ENCODE data around the gene NISCH.

NISCH gene

DNA sequence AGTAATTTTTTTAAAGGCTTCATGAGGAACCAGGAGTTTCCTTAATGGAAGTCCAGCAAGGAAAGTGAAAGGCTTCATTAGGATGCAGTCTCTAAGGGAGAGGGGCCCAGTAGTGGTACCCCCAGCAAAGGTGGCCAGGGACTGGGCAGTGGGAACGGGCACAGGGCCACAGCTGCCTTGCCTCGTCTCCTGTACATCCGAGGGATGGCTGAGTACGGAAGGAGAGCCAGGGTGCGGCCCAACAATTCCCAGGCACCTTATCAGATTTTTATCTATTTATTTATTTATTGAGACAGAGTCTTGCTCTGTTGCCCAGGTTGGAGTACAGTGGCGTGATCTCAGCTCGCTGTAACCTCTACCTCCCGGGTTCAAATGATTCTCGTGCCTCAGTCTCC is 25.0 kb upstream of the NISCH start:
- TF ChIP-seq CTCF (IDR thresholded peaks at IDR 0.05; ENCODE audit: control insufficient read depth, insufficient read depth, low read depth, low read length, missing control alignments), result no peak
- no peak overlapping the region for H3K4me3 ChIP-seq (ENCODE audit: control insufficient read depth, low read depth, low read length)

GRCh38 chr3:52431459-52432223 is 23.8 kb upstream of the NISCH start:
- no peak for TF ChIP-seq CTCF (IDR thresholded peaks at IDR 0.05; ENCODE audit: control insufficient read depth, insufficient read depth, low read depth, low read length, missing control alignments)
- DNase-seq (ENCODE audit: low read depth), result no peak
- no peak overlapping the region for H3K4me3 ChIP-seq (ENCODE audit: control insufficient read depth, low read depth, low read length)

More for the DNA sequence above, 25.0 kb upstream of the NISCH start:
- DNase-seq (ENCODE audit: low read depth), result no peak

DNA sequence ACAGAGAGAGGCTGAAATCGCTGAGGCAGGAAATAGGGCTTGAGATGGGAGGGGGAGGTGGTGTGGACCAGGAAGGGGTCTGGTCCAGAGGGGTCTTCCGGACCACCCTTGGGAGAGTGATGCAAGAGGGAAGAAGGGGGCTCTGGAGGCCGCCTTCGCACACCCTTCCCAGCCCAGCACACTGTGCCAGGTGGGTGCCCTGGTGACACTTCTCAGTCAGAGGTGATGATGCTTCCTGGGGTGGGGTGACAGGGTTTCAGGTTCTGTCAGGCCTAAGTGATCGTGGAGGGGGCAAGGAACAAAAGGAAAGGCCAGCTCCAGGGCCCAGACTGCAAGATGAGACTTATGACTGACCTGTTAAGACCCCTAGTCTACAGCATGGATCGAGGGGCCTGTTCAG is 23.2 kb upstream of the NISCH start:
- DNase-seq (ENCODE audit: low read depth), result no peak
- TF ChIP-seq CTCF (IDR thresholded peaks at IDR 0.05; ENCODE audit: control insufficient read depth, insufficient read depth, low read depth, low read length, missing control alignments), result no peak

DNA sequence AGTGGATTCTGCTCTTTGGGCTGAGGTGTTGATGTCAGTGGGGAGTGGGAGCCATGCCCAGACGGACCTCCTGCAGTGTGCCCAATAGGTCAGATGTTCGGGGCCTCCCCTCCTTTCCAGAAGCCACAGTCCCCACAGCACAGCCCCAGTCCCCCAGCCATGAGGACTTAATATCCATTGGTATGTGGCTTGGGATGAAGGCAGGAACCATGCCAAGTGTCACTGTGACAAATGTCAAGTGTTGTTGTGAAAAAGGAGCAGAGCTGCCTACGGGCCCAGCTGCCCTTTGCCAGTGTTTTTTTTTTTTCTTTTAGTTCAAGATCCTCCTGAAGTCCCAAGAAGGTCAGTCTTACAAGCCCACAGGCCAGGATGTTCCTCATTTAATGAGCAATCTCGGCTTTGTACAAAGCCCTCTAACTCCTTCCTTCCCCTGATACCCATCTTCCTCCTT is 22.7 kb upstream of the NISCH start:
- no peak for TF ChIP-seq CTCF (IDR thresholded peaks at IDR 0.05; ENCODE audit: control insufficient read depth, insufficient read depth, low read depth, low read length, missing control alignments)
- DNase-seq (ENCODE audit: low read depth), result no peak
- H3K4me3 ChIP-seq (ENCODE audit: control insufficient read depth, low read depth, low read length), result no peak overlapping the region

More for the DNA sequence above, 23.2 kb upstream of the NISCH start:
- H3K4me3 ChIP-seq (ENCODE audit: control insufficient read depth, low read depth, low read length), result no peak overlapping the region

- no peak for DNase-seq (ENCODE audit: low read depth)
- TF ChIP-seq CTCF (IDR thresholded peaks at IDR 0.05; ENCODE audit: control insufficient read depth, insufficient read depth, low read depth, low read length, missing control alignments), result no peak
- H3K4me3 ChIP-seq (ENCODE audit: control insufficient read depth, low read depth, low read length), result no peak overlapping the region
These were observed 21.9 kb upstream of the NISCH start for GRCh38 chr3:52433328-52433995.

- H3K4me3 ChIP-seq (ENCODE audit: control insufficient read depth, low read depth, low read length), result no peak overlapping the region
- no peak for DNase-seq (ENCODE audit: low read depth)
- no peak for TF ChIP-seq CTCF (IDR thresholded peaks at IDR 0.05; ENCODE audit: control insufficient read depth, insufficient read depth, low read depth, low read length, missing control alignments)
These were observed 21.4 kb upstream of the NISCH start for GRCh38 chr3:52433996-52434479.

Data from AG09309 (cell line).